ENCODE data around the gene FARS2. TPM values are rescaled to one million over a fixed set of nuclear protein-coding genes. Genes with fewer than 3 reads are reported as not detected.

Gene FARS2
- polyA plus RNA-seq, 3 donors = 12.2 to 21.6 (median 17.7) TPM

- no peak overlapping the region for H3K9ac ChIP-seq (ENCODE audit: insufficient read depth, low read length, poor library complexity, severe bottlenecking)
- H3K36me3 ChIP-seq (replicated peaks in 1 of 2; ENCODE audit: control insufficient read depth in 1 of 2, insufficient read depth in 2 of 2, low read length in 2 of 2) = no peaks in the 10 kb centered on the region
- peaks cover 0 to 3% (median 0%) of the 10 kb centered on the region in 7 donors for H3K9me3 Mint-ChIP-seq
- H3K27ac Mint-ChIP-seq = no peak overlapping the region
- no peaks in the 10 kb centered on the region for H4K20me1 ChIP-seq (ENCODE audit: insufficient read depth, low read length)
- no peak overlapping the region for H3K4me3 Mint-ChIP-seq
- no peaks in the 10 kb centered on the region for H3K79me2 ChIP-seq (ENCODE audit: insufficient read depth, low read length)
- no peaks in the 10 kb centered on the region for H3K9me3 ChIP-seq (replicated peaks in 1 of 2; ENCODE audit: control insufficient read depth in 1 of 2, insufficient read depth in 1 of 2, low read length in 2 of 2)
- H3K27me3 ChIP-seq (ENCODE audit: control insufficient read depth in 2 of 2, insufficient read depth in 2 of 2, low read length in 2 of 2) = no peaks in the 10 kb centered on the region
- H3K4me1 Mint-ChIP-seq = no peaks in the 10 kb centered on the region
- TF ChIP-seq, protein P1, sequence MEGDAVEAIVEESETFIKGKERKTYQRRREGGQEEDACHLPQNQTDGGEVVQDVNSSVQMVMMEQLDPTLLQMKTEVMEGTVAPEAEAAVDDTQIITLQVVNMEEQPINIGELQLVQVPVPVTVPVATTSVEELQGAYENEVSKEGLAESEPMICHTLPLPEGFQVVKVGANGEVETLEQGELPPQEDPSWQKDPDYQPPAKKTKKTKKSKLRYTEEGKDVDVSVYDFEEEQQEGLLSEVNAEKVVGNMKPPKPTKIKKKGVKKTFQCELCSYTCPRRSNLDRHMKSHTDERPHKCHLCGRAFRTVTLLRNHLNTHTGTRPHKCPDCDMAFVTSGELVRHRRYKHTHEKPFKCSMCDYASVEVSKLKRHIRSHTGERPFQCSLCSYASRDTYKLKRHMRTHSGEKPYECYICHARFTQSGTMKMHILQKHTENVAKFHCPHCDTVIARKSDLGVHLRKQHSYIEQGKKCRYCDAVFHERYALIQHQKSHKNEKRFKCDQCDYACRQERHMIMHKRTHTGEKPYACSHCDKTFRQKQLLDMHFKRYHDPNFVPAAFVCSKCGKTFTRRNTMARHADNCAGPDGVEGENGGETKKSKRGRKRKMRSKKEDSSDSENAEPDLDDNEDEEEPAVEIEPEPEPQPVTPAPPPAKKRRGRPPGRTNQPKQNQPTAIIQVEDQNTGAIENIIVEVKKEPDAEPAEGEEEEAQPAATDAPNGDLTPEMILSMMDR (IDR thresholded peaks at IDR 0.05) = no peak
- intact Hi-C loops (cut with micrococcal nuclease) = no loop called here
- 98% methylated on average over 5 of the region's 5 CpGs for WGBS (ENCODE audit: insufficient coverage)
- H3K4me3 ChIP-seq (replicated peaks in 1 of 3; ENCODE audit: low read depth in 2 of 3, low read length in 3 of 3) = no peak overlapping the region
- no peak overlapping the region for H2AFZ ChIP-seq (ENCODE audit: insufficient read depth, low read depth, low read length, poor library complexity, severe bottlenecking)
- H3K27ac ChIP-seq (ENCODE audit: low read depth in 1 of 2, low read length in 2 of 2) = no peak overlapping the region
- peaks cover 10 to 15% of the 10 kb centered on the region in 2 donors for H3K36me3 Mint-ChIP-seq
- no peak for DNase-seq
- no peaks in the 10 kb centered on the region for H3K27me3 Mint-ChIP-seq (ENCODE audit: low read depth in 3 of 3)
- no peaks in the 10 kb centered on the region for H3K4me1 ChIP-seq (ENCODE audit: control insufficient read depth in 1 of 2, insufficient read depth in 2 of 2, low read length in 2 of 2)
- no peak overlapping the region for H3K4me2 ChIP-seq (replicated peaks; ENCODE audit: extremely low read depth, low read length, poor library complexity, severe bottlenecking)
Measured at GRCh38 chr6:5412017-5412416, 150.7 kb downstream of the FARS2 start.

DNA sequence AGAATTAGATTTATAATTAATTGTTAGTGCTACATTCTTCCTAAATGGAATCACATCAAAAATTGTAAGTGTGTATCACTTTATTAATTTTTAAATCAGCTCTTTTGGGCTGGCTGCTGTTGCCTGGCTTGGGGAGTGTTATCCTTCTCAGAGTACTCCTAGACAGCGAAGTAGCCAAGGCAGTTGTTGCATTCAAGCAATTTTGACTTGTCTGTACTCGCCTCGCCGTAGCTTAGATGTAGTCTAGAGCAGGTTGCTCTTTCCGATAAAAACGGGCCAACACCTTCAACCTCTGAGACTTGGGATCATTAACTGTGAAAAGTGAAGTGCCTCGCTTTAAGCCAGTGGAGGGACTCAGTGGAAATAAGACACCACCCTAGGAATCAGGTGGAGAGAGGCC is 151.3 kb downstream of the FARS2 start:
- WGBS (ENCODE audit: insufficient coverage) = 100% methylated on average over 5 of the region's 7 CpGs
- no peaks in the 10 kb centered on the region for H3K27me3 Mint-ChIP-seq (ENCODE audit: low read depth in 3 of 3)
- H3K4me2 ChIP-seq (replicated peaks; ENCODE audit: extremely low read depth, low read length, poor library complexity, severe bottlenecking) = no peak overlapping the region

More for the DNA sequence above, 151.3 kb downstream of the FARS2 start:
- no peak overlapping the region for H3K4me3 ChIP-seq (replicated peaks in 1 of 3; ENCODE audit: low read depth in 2 of 3, low read length in 3 of 3)
- intact Hi-C loops (cut with micrococcal nuclease) = no loop called here
- Mint-ChIP-seq H3K9me3 (peaks cover 0 to 4% (median 2%) of the 10 kb centered on the region in 7 donors), H3K36me3 (peaks cover 14 to 17% of the 10 kb centered on the region in 2 donors), H3K4me1 (no peaks in the 10 kb centered on the region), H3K4me3 (no peak overlapping the region), H3K27ac (no peak overlapping the region)
- H2AFZ ChIP-seq (ENCODE audit: insufficient read depth, low read depth, low read length, poor library complexity, severe bottlenecking) = no peak overlapping the region
- no peak overlapping the region for H3K27ac ChIP-seq (ENCODE audit: low read depth in 1 of 2, low read length in 2 of 2)
- peaks cover 0 to 4% of the 10 kb centered on the region in 2 donors for H3K9me3 ChIP-seq (replicated peaks in 1 of 2; ENCODE audit: control insufficient read depth in 1 of 2, insufficient read depth in 1 of 2, low read length in 2 of 2)
- TF ChIP-seq, protein P1 (IDR thresholded peaks at IDR 0.05) = no peak
- H4K20me1 ChIP-seq (ENCODE audit: insufficient read depth, low read length) = no peaks in the 10 kb centered on the region
- DNase-seq = no peak
- no peaks in the 10 kb centered on the region for H3K27me3 ChIP-seq (ENCODE audit: control insufficient read depth in 2 of 2, insufficient read depth in 2 of 2, low read length in 2 of 2)
- no peaks in the 10 kb centered on the region for H3K79me2 ChIP-seq (ENCODE audit: insufficient read depth, low read length)
- H3K4me1 ChIP-seq (ENCODE audit: control insufficient read depth in 1 of 2, insufficient read depth in 2 of 2, low read length in 2 of 2) = no peaks in the 10 kb centered on the region
- H3K36me3 ChIP-seq (replicated peaks in 1 of 2; ENCODE audit: control insufficient read depth in 1 of 2, insufficient read depth in 2 of 2, low read length in 2 of 2) = no peaks in the 10 kb centered on the region
- H3K9ac ChIP-seq (ENCODE audit: insufficient read depth, low read length, poor library complexity, severe bottlenecking) = no peak overlapping the region

Measured in CD14-positive monocyte (primary cell).